GM18508 (cell line): ENCODE results near the gene STOM.
"Not testable (repeated sequence)": the region's sequence is repeated elsewhere in the genome, so short reads cannot be mapped to it uniquely, and the experiment has no call there.

ENCODE experiments used
- ATAC-seq: cut with Tn5 transposase; IDR thresholded peaks from one replicate; pipeline ENCODE4 v1.9.1; 2021; ENCODE audit warnings: moderate number of reproducible peaks; ENCODE audit not compliant: insufficient read depth, unreplicated experiment

The STOM gene, protein sequence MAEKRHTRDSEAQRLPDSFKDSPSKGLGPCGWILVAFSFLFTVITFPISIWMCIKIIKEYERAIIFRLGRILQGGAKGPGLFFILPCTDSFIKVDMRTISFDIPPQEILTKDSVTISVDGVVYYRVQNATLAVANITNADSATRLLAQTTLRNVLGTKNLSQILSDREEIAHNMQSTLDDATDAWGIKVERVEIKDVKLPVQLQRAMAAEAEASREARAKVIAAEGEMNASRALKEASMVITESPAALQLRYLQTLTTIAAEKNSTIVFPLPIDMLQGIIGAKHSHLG

DNA sequence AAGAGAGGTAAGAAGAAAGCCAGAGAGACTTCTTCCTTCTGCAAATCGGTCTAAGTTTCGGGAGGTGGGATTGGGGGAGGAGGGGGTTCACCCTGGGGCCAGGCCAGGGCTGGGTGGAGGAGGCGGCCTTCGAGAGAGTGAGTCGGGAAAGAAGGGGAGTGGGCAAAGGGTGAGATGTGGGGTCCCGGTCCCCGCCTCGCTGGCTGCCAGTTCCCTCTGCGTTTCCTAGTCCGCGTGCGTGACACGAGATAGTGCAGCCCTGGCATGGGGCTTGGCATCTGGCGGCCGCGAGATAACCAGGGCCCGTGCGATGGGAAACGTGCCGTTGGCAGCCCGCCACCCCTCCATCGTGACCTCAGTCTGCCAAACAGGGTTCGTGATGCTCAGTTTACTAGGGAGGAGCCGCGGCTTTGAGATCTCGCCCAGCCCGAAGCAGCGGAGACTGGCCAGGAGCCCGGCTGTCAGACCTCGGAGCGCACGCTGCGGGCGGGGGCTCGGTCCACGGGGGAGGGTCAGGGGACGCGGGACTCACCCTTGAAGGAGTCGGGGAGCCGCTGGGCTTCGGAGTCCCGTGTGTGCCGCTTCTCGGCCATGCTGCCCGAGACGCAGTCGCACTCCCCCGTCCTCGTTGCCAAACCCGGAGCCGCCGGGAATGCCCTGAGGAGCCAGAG is at the start of gene STOM:
Gene STOM, minus strand, starts transcription at position 656 of the 671 bp plus-strand sequence. Its CDS starts 63 bp downstream, at position 593.
- ATAC-seq: no peak

DNA sequence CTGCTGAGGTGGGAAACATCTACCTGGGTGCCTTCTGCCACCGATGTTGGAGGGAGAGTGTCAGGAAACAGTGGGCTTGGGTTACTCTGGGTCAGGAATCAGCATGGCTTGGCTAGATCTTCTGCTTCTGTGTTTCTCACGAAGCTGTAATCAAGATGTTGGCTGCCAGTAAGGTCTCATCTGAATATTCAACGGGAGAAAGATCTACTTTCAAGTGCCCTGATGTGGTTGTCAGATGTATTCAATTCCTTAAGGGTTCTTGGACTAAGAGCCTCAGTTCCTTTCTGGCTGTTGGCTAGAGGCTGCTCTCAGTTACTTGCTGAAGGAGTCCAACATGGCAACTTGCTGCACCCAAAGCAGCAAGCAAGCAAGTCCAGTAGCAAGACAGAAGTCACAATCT is 41.9 kb upstream of the STOM start:
- no peak for ATAC-seq

DNA sequence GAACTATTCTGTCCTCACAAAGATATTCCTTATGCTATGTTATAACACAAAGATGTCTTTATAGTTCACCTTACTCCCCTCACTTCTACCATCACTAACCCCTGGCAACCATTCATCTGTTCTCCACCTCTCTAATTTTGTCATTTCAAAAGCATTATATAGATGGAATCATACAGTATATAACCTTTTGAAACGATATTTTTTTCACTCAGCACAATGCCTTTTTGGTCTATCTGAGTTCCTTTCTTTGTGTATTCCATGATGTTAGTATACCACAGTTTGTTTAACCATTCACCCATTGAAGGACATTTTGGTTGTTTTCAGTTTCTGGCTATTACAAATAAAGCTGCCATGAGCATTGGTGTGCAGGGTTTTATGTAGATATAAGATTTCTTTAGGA is 35.8 kb upstream of the STOM start:
- no peak for ATAC-seq

DNA sequence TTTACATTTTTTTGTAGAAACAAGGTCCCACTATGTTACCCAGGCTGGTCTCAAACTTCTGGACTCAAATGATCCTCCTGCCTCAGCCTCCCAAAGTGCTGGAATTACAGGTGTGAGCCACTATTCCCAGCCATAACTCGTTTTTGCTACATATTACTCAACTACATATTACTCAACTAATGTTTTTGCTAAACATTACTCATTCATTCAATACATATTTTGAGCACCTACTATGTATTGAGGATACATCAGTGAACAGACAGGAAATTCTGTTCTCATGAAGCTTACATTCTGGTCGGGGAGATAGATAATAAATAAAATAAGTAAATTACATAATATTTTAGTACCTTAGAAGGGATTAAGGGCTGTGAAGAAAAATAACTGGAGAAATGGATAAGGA is 34.9 kb upstream of the STOM start:
- ATAC-seq: no peak

DNA sequence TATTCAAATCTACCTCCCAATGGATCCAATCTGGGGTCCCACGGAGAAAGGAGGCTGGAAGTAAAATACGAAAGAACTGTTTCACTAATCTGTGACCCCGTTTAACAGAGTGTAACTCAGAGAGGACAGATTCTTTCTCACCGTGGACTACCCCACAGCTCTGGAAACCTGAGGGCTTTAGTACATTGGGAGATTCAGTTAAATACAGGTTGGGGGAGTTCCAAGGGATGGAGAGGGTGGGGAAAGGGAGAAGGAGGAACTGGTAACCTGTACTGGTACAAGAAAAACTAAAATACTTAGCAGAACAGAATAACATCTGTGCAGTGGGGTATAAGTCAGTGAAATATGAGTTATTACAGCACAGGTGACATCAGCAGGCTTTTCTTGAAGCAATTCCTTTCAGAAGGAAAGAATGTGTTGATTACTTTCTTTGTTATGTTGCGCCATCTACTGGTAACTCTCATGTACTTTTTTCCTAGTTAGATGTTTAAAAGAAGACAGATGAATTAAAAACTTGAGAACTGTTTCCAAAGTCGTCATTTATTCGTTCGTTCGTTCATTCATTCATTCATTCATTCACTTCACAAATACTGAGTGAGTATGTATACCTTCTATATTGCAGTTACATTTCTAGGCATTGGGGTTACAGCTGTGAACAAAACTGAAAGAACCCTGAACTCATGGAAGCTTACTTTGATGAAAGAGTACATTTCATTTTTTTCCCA is 30.0 kb upstream of the STOM start:
- no peak for ATAC-seq

DNA sequence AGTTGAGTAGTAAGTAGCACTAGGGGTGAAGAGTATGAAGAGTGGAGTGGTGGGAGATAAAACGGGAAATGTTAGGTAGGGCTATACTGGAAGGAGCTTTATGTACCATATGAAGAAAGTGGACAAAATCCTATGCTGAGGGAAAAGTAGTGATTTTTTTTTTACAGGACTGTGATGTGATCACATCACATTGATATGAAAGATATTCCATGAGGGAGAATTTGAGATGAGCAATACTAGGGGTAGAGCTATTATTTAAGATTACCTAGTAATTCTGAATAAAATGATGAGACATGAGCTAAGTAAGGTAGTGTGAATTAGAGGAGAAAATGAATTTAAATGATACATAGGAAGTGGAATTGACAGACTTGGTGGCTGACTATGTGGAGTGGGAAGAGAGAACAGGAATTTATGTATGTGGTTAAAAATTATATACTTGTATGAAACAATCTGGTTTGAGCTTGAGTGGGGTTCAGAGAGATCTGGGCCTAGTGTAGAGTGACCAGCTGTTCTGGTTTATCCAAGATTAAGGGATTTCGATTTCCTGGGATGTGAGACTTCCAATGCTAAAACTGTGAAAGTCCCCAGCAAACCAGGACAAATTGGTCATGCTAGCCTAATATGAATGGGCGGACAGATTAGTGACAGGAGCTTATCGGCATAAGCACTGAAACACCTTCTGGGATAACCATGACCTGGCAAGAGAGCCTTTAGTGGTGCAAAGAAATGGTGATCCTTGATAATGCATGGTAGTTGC is 29.3 kb upstream of the STOM start:
- no peak for ATAC-seq

DNA sequence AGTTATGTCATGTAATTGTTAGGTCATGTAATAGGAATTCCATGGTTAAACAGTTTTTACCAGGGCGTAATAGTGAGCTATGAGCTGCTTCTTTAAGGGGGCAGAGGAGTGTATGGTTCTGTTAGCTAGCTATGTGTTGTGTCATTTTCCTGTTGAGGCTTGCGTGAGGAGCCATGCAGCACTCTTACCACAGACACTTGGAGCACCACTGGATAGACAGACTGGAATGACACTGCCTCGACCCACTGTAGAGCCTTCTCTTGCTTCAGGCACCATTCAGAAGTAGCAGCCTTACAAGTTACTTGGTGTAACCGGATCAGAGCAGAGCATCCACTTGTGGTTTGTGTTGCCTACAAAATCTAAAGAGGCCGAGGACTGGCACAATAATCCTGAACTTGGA is 28.3 kb upstream of the STOM start:
- no peak for ATAC-seq

DNA sequence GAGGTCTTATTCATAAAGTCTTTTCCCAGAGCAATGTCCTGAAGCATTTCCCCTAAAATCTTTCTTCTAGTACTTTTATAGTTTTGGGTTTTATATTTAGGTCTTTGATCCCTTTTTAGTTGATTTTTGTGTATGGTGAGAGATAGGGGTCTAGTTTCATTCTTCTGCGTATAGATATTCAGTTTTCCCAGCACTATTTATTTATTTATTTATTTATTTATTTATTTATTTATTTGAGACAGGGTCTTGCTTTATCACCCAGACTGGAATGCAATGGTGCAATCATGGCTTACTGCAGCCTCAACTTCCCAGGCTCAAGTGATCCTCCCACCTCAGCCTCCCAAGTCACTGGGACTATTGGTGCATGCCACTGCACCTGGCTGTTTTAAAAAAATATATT is 27.2 kb upstream of the STOM start:
- ATAC-seq: not testable (repeated sequence)

DNA sequence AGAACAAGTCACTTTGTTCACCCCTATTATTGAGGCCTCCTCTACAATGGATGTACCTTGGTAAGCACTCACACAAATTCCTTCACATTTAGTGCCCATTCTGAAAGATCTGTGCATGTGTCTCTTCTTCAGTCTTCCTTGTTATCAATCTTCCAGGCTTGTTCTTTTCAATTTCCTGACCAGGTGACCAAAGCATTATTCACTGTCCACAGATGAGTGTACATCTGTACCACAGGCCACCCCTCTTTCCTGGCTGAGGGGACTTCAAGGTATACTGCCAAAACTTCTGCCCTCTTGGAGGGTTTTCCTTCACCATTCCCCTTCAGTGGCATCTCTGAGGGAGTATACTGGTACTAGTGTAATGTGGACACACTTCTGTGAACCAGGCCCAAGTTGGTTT is 25.5 kb upstream of the STOM start:
- no peak for ATAC-seq

DNA sequence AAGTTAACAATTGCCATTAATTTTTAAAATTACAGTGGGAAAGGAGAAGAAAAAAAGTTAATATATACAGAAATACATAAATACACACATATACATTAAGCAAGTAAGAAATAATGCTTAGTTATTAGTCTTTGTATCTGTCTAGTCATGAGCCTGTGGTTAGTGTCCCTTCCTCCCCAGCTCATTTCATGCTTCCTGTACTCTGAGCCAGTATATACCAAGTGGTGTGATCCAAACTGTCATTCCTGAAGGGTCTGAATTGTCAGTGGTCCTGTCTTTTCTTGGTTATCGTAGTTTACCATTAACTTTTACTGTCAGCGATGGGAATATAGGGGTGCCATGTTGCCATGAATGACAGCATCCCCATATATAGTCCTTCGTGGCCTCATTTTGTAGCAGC is 24.2 kb upstream of the STOM start:
- ATAC-seq: no peak

DNA sequence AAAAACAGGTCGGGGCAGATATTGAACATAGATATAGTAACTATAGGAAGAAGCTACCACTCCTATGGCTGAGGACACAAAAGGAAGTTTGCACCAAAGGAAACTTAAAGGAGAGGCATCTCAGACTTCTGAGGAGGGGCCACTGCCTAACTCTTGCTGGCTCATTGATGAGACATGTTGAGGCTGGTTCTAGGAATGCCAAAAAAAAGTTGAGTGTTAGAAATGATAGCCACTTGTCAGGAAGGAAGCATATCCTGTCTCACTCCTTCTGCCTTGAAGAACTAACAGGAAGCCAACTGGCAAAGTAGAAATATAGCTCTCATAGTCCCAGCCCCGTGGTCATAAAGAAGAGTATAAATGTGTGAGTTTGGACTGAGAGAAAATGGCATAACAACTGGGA is 23.3 kb upstream of the STOM start:
- no peak for ATAC-seq

DNA sequence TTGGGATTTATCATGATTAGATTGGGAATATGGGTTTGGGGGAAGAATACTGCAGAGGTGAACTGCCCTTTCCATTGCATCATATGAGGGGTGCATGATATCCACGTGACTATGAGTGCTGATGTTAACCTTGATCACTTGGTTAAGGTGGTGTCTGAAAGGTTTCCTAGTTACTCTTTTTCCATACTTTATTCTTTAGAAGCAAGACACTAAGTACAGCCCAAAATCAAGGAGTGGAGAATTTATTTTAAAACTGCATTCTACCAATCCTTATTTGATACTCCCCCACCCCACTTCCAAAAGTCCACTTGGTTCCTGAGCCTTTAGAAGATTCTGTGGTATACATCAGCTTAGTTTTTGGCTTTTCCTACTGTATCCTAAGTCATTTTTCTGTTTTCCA is 20.3 kb upstream of the STOM start:
- ATAC-seq: no peak

DNA sequence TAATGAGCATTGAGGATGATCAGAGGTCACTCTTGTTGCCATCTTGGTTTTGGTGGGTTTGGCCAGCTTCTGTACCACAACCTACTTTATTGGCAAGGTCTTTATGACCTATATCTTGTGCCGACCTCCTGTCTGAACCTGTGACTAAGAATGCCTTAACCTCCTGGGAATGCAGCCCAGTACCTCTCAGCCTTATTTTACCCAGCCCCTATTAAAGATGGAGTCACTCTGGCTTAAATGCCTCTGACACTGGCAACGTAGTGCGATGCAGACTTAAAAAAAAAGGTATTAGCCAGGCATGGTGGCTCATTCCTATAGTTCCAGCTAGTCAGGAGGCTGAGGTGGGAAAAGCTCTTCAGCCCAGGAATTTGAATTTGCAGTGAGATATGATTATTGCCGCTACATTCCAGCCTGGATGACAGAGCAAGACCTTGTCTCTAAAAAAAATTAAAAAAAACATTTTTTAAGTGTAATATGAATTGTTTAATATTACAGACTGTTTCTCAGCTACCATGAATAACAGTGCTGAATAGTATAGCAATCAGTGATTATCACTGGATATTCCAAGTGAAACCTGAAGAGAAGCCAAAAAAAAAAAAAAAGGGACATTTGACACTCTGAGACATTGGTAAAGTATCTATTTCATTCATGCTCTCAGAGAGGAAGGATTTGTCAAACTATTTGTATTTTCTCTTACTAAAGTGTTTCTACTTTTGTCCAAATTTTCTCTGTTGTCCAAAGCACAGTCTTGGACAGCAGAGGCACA is 18.3 kb upstream of the STOM start:
- ATAC-seq: no peak

DNA sequence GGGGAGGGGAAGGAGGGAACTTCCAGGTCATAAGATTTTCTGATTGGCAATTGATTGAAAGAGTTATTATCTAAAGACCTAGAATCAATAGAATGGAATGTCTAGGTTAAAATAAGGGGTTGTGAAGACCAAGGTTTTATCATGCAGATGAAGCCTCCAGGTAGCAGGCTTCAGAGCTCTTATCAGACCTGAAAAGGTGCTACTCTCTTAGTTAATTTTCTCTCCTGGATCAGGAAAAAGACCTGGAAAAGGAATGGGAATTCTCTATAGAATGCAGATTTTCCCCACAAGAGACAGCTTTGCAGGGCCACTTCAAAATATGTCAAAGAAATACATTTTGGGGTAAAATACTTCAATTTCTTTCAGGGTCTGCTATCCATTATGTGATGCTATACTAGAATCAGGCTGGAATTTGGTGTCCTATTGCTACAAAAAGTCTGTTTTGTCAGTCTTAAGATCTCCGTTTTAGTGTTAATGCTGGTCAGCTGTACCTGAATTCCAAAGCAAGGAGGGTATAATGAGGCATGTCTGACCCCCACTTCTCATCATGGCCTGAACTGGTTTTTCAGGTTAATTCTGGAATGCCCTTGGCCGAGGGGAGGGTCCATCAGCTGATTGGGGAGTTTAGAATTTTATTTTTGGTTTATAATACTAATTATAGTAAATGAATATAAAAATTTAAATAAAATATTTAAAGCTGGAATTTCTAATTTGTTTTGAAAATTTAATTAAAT is 16.6 kb upstream of the STOM start:
- no peak for ATAC-seq

DNA sequence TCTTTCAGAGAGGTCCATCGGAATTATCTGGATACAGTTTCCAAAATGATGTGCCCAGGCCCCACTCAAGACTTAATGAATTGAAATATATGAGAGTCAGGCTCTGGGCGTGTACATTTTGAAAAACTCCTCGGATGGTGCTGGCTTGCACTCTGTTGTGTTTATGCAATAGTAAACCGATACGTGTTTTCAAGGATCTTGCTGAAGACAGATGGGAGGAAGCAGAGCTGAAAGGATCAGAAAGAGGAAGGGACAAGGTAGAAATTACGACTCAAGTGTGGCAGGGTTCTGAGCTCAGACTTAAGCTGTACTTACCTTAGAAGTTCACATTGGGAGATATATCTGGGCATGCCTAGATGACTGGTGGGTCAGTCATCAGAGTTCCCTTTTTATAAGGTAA is 13.7 kb upstream of the STOM start:
- ATAC-seq: no peak

DNA sequence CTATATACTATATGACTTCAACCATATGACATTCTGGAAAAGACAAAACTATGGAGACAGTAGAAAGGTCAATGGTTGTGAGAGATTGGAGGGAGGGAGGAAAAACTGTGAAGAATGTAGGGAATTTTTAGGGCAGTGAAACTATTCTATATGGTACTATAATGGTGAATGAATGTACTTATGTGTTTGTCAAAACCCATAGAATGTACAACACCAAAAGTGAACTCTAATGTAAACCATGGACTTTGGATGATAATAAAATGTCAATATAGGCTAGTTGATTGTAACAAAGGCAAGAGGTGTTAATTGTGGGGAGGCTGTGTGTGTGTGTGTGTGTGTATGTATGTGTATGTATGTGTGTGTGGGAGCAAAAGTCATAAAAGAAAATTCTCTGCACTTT is 10.8 kb upstream of the STOM start:
- no peak for ATAC-seq

DNA sequence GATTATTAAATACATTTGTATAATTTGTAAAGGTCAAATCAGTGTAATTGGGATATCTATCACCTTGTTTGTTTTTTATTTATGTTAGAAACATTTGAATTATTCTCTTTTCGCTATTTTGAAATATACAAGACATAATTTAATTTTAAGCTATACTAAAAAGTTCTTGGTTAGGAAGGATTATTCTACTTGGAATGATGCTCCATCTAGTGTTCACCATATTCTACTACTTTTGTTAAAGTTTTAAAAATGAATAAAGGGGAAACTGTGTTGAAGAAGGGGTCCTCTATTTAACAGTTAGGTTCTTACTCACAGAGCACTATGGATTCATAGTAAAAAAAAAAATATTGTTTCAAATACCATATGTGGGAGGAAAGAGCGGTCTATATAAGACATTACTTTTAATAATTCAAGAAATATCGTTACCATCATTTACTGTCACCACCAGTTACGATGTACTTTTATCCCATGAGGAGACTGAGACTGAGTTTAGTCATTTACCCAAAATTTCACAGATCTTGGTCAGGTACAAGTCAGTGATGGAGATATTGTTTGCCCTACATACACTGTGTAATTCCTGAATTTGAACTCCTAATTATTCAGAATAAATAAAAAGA is 6.3 kb upstream of the STOM start:
- ATAC-seq: no peak

DNA sequence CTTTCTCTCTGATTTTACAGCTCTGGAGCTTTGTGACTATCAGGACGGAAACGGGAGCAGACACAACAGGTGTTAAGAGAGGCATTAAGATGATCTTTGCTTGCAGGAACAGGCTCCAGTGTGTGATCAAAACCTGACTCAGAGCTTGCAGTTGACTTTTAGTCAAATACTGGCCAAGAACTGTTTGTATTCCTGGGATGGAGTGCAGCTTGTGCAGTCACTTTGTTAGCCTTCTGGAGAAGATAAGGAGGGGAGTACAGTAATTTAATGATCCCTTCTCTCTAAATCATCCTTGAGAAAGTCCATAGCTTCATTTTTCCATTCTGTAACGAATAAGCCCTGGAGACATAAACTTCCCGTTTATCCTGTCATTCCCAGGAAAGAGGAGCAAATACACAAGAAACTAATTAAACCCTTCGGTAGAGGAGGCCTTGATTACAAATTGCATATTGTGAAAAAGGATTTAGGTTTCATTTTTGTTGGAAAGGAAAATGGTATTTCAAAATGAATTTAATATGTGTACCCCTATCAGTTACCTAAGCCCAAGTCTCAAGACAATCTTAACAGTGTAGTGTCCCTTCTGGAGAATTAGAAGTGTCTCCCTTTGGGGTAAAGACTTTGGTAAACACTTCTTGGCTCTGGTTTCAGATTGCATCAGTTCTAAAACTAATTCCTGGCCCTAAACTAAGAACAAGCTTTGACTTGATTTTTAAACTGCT is 3.1 kb upstream of the STOM start:
- ATAC-seq: no peak
